IMR-90 (cell line): ENCODE data around the gene ADCY1. TPM values are rescaled to one million over a fixed set of nuclear protein-coding genes. Genes with fewer than 3 reads are reported as not detected.
"Not testable (repeated sequence)": the region's sequence is repeated elsewhere in the genome, so short reads cannot be mapped to it uniquely, and the experiment has no call there.

Experiments
- ATAC-seq: fragments of 200-7000 bp; cut with Tn5 transposase; 2 replicates; pipeline ENCODE4 v1.9.1; 2020; ENCODE audit warnings: low read depth, mild to moderate bottlenecking, moderate library complexity
- BruUV-seq: library from RNA; stranded (reverse); fragments of 400-500 nt; replicated peaks from 2 replicates; lab custom pipeline; 2021; lab: Mats Ljungman, UMichigan
- CTCF ChIA-PET: fragments of 300-600 bp; formaldehyde crosslinking; extraction: SDS; loops from one replicate; lab custom pipeline; 2021; ENCODE audit warnings: antibody characterized with exemption; lab: Yijun Ruan, JAX
- POLR2A ChIA-PET: fragments of 300-600 bp; sonication (Branson Sonifier 250); formaldehyde crosslinking; loops from one replicate; lab custom pipeline; 2022; ENCODE audit warnings: antibody characterized with exemption; ENCODE audit not compliant: unreplicated experiment; lab: Charles Lee
- DNase-seq: peaks from one replicate; pipeline ENCODE4 v3.0.0; 2013
- H2AFZ ChIP-seq: replicated peaks from 2 replicates; pipeline ENCODE3; 2013; ENCODE audit warnings: low read length, mild to moderate bottlenecking; ENCODE audit not compliant: poor library complexity
- H2AK5ac ChIP-seq: 2 replicates; pipeline ENCODE4 v1.6.1; 2013; ENCODE audit warnings: low read depth, low read length, inconsistent platforms
- H2AK9ac ChIP-seq: replicated peaks from 2 replicates; pipeline ENCODE3; 2013; ENCODE audit warnings: mild to moderate bottlenecking, low read depth, low read length, moderate library complexity; ENCODE audit not compliant: poor library complexity
- H2BK120ac ChIP-seq: 2 replicates; pipeline ENCODE4 v1.6.1; 2013; ENCODE audit warnings: low read depth, low read length, inconsistent platforms
- H2BK15ac ChIP-seq: 3 replicates; pipeline ENCODE4 v1.6.1; 2013; ENCODE audit warnings: low read depth, low read length, inconsistent platforms
- H2BK20ac ChIP-seq: 2 replicates; pipeline ENCODE4 v1.6.1; 2013; ENCODE audit warnings: low read depth, mild to moderate bottlenecking, inconsistent platforms, low read length, moderate library complexity
- H2BK5ac ChIP-seq: 2 replicates; pipeline ENCODE4 v1.6.1; 2013; ENCODE audit warnings: mild to moderate bottlenecking, low read depth, low read length, inconsistent platforms; ENCODE audit not compliant: poor library complexity, severe bottlenecking
- H3K14ac ChIP-seq: replicated peaks from 2 replicates; pipeline ENCODE4 v1.6.1; 2013; ENCODE audit warnings: low read depth, low read length, inconsistent platforms
- H3K18ac ChIP-seq: 2 replicates; pipeline ENCODE4 v1.6.1; 2013; ENCODE audit warnings: low read depth, low read length, control low read depth
- H3K23ac ChIP-seq: 2 replicates; pipeline ENCODE4 v1.6.1; 2013; ENCODE audit warnings: low read depth, low read length, inconsistent platforms
- H3K27ac ChIP-seq: 2 replicates; pipeline ENCODE4 v1.5.1; 2013; ENCODE audit warnings: mild to moderate bottlenecking, control low read depth, low read length; ENCODE audit not compliant: insufficient read depth
- H3K27me3 ChIP-seq: 2 replicates; pipeline ENCODE4 v1.6.1; 2013; ENCODE audit warnings: low read length; ENCODE audit not compliant: control insufficient read depth, insufficient read depth
- H3K36me3 ChIP-seq: 2 replicates; pipeline ENCODE4 v1.6.1; 2013; ENCODE audit warnings: low read length, mixed read lengths; ENCODE audit not compliant: control insufficient read depth, insufficient read depth
- H3K4ac ChIP-seq: 2 replicates; pipeline ENCODE4 v1.6.1; 2013; ENCODE audit warnings: low read depth, low read length, inconsistent platforms
- H3K4me1 ChIP-seq: 2 replicates; pipeline ENCODE4 v1.6.1; 2013; ENCODE audit warnings: low read length, mixed read lengths; ENCODE audit not compliant: control insufficient read depth, insufficient read depth
- H3K4me2 ChIP-seq: 2 replicates; pipeline ENCODE4 v1.6.1; 2013; ENCODE audit warnings: low read depth, mild to moderate bottlenecking, control low read depth, low read length, moderate library complexity
- H3K4me3 ChIP-seq: 2 replicates; pipeline ENCODE4 v1.5.1; 2013; ENCODE audit warnings: low read depth, mild to moderate bottlenecking, control low read depth, low read length, moderate library complexity; ENCODE audit not compliant: insufficient read depth
- H3K56ac ChIP-seq: 2 replicates; pipeline ENCODE4 v1.6.1; 2013; ENCODE audit warnings: low read length, inconsistent platforms; ENCODE audit not compliant: insufficient read depth; ENCODE audit errors: extremely low read depth
- H3K79me1 ChIP-seq, 2 experiments: 2 replicates each; pipeline ENCODE4 v1.6.1; 2013; ENCODE audit warnings: low read length in 2 of 2, inconsistent platforms in 1 of 2, low read depth in 1 of 2
- H3K9ac ChIP-seq: 2 replicates; pipeline ENCODE4 v1.6.1; 2013; ENCODE audit warnings: low read depth, low read length, control low read depth
- H3K9me1 ChIP-seq: 2 replicates; pipeline ENCODE4 v1.6.1; 2013; ENCODE audit warnings: low read length, inconsistent platforms; ENCODE audit not compliant: insufficient read depth
- H3K9me3 ChIP-seq: 2 replicates; pipeline ENCODE4 v1.6.1; 2013; ENCODE audit warnings: low read length; ENCODE audit not compliant: control insufficient read depth, insufficient read depth
- H4K20me1 ChIP-seq: 2 replicates; pipeline ENCODE4 v1.6.1; 2013; ENCODE audit warnings: low read length, inconsistent platforms; ENCODE audit not compliant: insufficient read depth
- H4K5ac ChIP-seq: 2 replicates; pipeline ENCODE4 v1.6.1; 2013; ENCODE audit warnings: mild to moderate bottlenecking, low read depth, low read length, control low read depth
- H4K8ac ChIP-seq, 2 experiments: 2 replicates each; pipeline ENCODE4 v1.6.1; 2013; ENCODE audit warnings: low read depth in 2 of 2, low read length in 2 of 2, control low read depth in 1 of 2, inconsistent platforms in 1 of 2
- H4K91ac ChIP-seq: 2 replicates; pipeline ENCODE4 v1.6.1; 2013; ENCODE audit warnings: low read depth, low read length, inconsistent platforms; ENCODE audit not compliant: insufficient read depth
- BHLHE40 ChIP-seq: fragments of 150-350 bp; IDR thresholded peaks from 2 replicates; pipeline ENCODE4 v1.6.1; 2016; ENCODE audit warnings: mild to moderate bottlenecking, low read depth, low read length
- MAFK ChIP-seq: IDR thresholded peaks from 2 replicates; pipeline ENCODE4 v1.6.1; 2012; ENCODE audit warnings: low read depth, low read length, improper control_type of control experiment
- USF2 ChIP-seq: fragments of 150-350 bp; IDR thresholded peaks from 2 replicates; pipeline ENCODE4 v1.6.1; 2017; ENCODE audit warnings: mild to moderate bottlenecking, antibody characterized with exemption, low read length, low read depth
- WGBS, 2 experiments: methylation state at CpG; one replicate each; pipeline versions ENCODE4 v1.1.5 to v1.1.7; 2013; ENCODE audit warnings: missing lambda C conversion rate in 2 of 2; ENCODE audit not compliant: insufficient read length in 1 of 2; ENCODE audit errors: extremely low coverage in 2 of 2; 5-methylcytosine and 5-hydroxymethylcytosine counted together
- dilution Hi-C: fragments of 300-500 bp; cut with HindIII; formaldehyde crosslinking; loops from one replicate; pipeline ENCODE4 v1.14.3; 2018; ENCODE audit warnings: low sequenced_read_pairs; ENCODE audit not compliant: unreplicated experiment
- in situ Hi-C: fragments of 300-500 bp; cut with MboI; formaldehyde crosslinking; loops from 3 replicates; pipeline ENCODE4 v1.14.3; 2019; ENCODE audit warnings: low sequenced_read_pairs, inconsistent platforms, mixed read lengths
- intact Hi-C: fragments of 100-400 bp; cut with micrococcal nuclease; formaldehyde crosslinking; loops from 2 replicates; pipeline ENCODE4 v1.10.0; 2022
- polyA plus RNA-seq, 3 experiments: library from polyadenylated mRNA; depleted of rRNA; stranded (reverse); fragments of >200 nt; gene quantifications; 2 replicates each; pipeline ENCODE4 v1.2.3, GENCODE V29; 2012; ENCODE audit warnings: low replicate concordance in 1 of 3
- total RNA-seq: library from RNA; depleted of rRNA; stranded (reverse); fragments of >200 nt; gene quantifications from 2 replicates; pipeline ENCODE4 v1.2.3, GENCODE V29; 2012

The ADCY1 gene
- total and polyA plus RNA-seq, 2 of the 4 experiments (the other 2 are of a cell fraction) = 0.18 to 0.24 TPM

GRCh38 chr7:45731692-45732443, 157.7 kb downstream of the ADCY1 start:
- peak overlapping the region; percentile 13 for H2BK5ac ChIP-seq
- H3K27ac ChIP-seq, H4K20me1 ChIP-seq, H3K18ac ChIP-seq, H2AFZ ChIP-seq, H3K4me1 ChIP-seq, H2BK20ac ChIP-seq, POLR2A ChIA-PET, H4K5ac ChIP-seq, H3K9me3 ChIP-seq, H2BK15ac ChIP-seq, H2AK9ac ChIP-seq, intact Hi-C loops, H3K9me1 ChIP-seq, H3K79me1 ChIP-seq, H4K91ac ChIP-seq, H3K14ac ChIP-seq, H3K36me3 ChIP-seq, H3K23ac ChIP-seq, H2BK120ac ChIP-seq, dilution Hi-C loops, in situ Hi-C loops, BruUV-seq, CTCF ChIA-PET, H3K4me2 ChIP-seq, H4K8ac ChIP-seq, H2AK5ac ChIP-seq, H3K27me3 ChIP-seq, H3K56ac ChIP-seq, H3K4me3 ChIP-seq, H3K4ac ChIP-seq, H3K9ac ChIP-seq: not testable (repeated sequence)
- ATAC-seq (peak; percentile 79), DNase-seq (peak; percentile 91)
- peak; percentile 52; the same call in 1 of the 2 replicates for TF ChIP-seq BHLHE40
- peak; percentile 87 for TF ChIP-seq MAFK
- TF ChIP-seq USF2 = peak; percentile 69
- WGBS, 2 experiments = no CpG with 5 or more reads among the region's 5 CpGs

GRCh38 chr7:45738920-45739319, 164.8 kb downstream of the ADCY1 start:
- H3K9me3 ChIP-seq, ATAC-seq, POLR2A ChIA-PET, H2AK5ac ChIP-seq, BruUV-seq, H3K9me1 ChIP-seq, DNase-seq, H3K27me3 ChIP-seq, H4K91ac ChIP-seq, H3K4me2 ChIP-seq, H3K14ac ChIP-seq, H2AK9ac ChIP-seq, H3K4me3 ChIP-seq, H2AFZ ChIP-seq, H2BK5ac ChIP-seq, H3K56ac ChIP-seq, H3K4me1 ChIP-seq, H4K8ac ChIP-seq, in situ Hi-C loops, H3K23ac ChIP-seq, H3K9ac ChIP-seq, H3K18ac ChIP-seq, H2BK15ac ChIP-seq, H4K5ac ChIP-seq, H2BK120ac ChIP-seq, CTCF ChIA-PET, H2BK20ac ChIP-seq, intact Hi-C loops, H3K27ac ChIP-seq, H3K79me1 ChIP-seq, H3K4ac ChIP-seq, dilution Hi-C loops, H4K20me1 ChIP-seq: not testable (repeated sequence)
- peaks cover 12% of the 10 kb centered on the region for H3K36me3 ChIP-seq
- no CpG with 5 or more reads among the region's 9 CpGs for WGBS, 2 experiments
